Ammon's horn (tissue), 1 donor: ENCODE measurements around the gene DMRTB1.

Experiments
- DNase-seq: peaks from one replicate; pipeline ENCODE4 v3.0.0-alpha.2; 2016; ENCODE audit warnings: low spot score

Gene DMRTB1

GRCh38 chr1:53463961-53464899, 5.0 kb downstream of the DMRTB1 start:
- DNase-seq = no peak

GRCh38 chr1:53465023-53465957, 6.1 kb downstream of the DMRTB1 start:
- no peak for DNase-seq

DNA sequence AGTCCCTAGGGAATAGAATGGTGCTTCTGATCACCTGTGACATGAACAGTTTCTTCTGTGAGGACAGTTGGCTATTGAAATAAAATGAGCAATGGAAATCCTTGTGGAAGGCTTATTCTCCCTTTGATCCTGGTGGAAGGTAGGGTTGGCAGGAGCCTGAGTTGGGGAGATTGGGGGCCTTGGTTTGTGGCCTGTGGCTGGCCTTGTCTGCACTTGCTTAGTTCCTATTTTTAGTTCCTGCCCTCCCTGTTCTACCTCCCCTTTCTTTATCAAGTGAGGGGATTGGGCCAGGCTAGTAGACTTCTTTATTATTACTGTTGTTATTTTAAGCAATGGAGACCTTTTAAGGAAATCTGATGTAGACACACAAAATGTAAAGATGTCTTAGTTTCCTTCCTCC, 8.2 kb downstream of the DMRTB1 start:
- no peak for DNase-seq

- no peak for DNase-seq
Measured at GRCh38 chr1:53468374-53468773, 9.2 kb downstream of the DMRTB1 start.

- DNase-seq = no peak
Measured at GRCh38 chr1:53469373-53469772, 10.2 kb downstream of the DMRTB1 start.

DNA sequence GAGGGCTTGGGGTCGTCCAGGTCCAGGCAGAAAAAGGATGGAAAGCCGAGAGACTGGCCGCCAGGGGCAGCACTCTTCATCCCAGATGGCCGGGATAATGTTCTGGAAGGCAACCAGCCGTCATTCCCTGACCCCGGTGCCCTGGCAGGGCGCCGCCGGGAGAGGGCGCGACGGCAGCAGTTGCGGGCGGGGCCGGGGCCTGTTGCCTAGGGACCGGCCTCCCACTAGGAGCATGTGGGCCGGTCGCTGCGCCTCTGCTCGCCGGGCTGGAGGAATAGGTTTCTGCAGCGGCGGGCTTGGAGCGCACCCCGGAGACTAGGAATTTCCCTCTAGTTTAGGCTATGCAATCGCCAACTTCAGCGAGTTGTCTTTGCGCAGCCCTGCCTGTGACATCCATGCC, 11.0 kb downstream of the DMRTB1 start:
- DNase-seq = peak; percentile 58

GRCh38 chr1:53470584-53470983, 11.4 kb downstream of the DMRTB1 start:
- DNase-seq = no peak

- DNase-seq = no peak
Measured at GRCh38 chr1:53471000-53471399, 11.8 kb downstream of the DMRTB1 start.

DNA sequence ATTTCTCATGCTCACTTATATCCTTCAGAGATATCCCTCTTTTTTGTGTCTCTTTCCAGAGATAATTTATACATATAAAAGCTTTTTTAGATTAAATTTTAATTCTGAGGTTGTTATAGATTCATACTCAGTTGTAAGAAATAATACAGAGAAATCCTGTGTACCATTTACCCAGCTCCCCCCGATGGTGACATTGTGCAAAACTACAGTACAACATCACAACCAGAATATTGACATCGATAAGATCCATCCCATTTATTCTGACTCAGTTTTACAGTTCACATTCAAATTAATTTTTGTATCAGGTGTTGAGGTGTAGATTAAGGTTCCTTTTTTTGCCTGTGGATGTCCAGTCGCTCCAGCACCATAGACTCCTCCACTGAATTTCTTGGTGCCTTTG, 14.3 kb downstream of the DMRTB1 start:
- no peak for DNase-seq

DNA sequence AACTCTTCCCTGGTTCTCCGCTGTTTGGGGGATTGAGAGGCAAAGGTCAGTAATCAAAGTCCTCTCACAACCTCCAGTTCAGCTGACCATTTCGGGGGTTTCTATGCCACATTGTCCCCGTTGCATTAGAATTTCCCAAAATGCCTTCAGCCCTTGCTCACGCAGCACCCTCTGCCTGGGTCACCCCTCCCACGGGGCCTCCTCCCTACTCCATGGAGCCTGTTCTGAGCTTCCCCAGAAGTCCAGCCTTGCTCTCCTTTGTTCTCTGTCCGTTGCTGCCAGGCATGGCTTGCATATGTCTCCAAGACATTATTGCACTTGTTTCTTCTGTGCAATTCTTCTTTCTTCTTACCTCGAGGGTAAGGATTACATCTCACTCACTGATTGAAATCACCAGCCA, 16.5 kb downstream of the DMRTB1 start:
- DNase-seq = no peak

GRCh38 chr1:53476579-53476978, 17.4 kb downstream of the DMRTB1 start:
- DNase-seq = no peak

GRCh38 chr1:53477651-53478501, 18.7 kb downstream of the DMRTB1 start:
- DNase-seq = no peak

DNA sequence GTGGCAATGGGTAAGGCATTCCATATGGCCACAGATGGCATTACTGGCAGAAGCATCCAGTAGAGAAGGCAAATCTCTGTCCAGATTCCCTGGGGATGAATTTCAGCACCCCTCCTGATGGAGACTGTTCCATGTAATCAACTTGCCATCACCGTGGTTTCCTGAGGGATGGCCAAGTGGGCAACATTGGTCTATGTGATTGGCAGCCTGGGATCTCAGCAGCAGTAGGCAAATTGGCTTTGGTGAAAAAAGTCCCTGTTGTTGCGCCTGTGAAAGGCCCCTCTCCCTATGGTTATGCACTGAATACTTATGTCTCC, 19.3 kb downstream of the DMRTB1 start:
- no peak for DNase-seq

- DNase-seq = no peak
Measured at GRCh38 chr1:53480678-53481077, 21.5 kb downstream of the DMRTB1 start.

GRCh38 chr1:53481456-53481855, 22.3 kb downstream of the DMRTB1 start:
- no peak for DNase-seq

DNA sequence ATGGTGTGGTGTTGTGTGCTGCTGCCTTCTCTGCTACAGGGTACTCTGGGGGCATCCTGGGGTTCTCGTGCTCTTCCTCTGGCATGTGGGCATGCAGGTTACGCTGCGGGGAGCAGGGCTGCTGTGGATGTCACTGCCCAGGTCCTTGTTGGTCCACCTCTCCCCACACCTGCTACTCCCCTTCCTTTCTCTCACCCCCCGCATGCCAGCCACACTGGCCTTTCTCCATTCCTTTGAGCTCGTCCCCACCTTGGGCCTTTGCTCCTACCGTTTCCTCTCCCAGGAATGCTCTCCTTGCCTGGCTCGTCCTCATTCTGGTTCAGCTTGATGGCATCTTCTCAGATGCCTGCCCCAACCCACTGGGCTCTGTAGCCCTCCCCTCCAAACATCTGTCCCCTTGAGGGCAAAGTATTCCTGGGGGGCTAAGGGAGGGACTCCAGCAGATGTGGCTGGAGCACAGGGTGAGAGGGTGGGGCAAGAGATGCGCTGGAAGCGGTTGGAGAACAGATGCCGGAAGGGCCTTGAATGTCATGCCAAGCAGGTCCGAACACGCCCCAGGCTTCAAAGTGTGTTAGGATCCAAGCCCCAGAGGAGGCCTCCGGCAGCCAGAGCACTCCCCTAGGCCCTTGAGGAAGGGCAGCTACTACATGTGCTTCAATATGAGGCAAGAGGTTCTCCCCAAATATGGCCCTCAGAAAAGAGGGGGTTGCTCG, 23.4 kb downstream of the DMRTB1 start:
- DNase-seq = no peak

GRCh38 chr1:53483170-53483569, 24.0 kb downstream of the DMRTB1 start:
- DNase-seq = no peak

- DNase-seq = no peak
Measured at GRCh38 chr1:53483656-53484055, 24.5 kb downstream of the DMRTB1 start.

GRCh38 chr1:53484705-53485477, 25.7 kb downstream of the DMRTB1 start:
- DNase-seq = no peak
